IMR-90 (cell line): ENCODE measurements around the gene DNM2. TPM values are rescaled to one million over a fixed set of nuclear protein-coding genes. Genes with fewer than 3 reads are reported as not detected.
A peak's percentile ranks its signal among the peaks of the same experiment; 100 is the strongest.

Source experiments
- ATAC-seq: fragments of 200-7000 bp; cut with Tn5 transposase; 2 replicates; pipeline ENCODE4 v1.9.1; 2020; ENCODE audit warnings: low read depth, mild to moderate bottlenecking, moderate library complexity
- BruUV-seq: library from RNA; stranded (reverse); fragments of 400-500 nt; replicated peaks from 2 replicates; lab custom pipeline; 2021; lab: Mats Ljungman, UMichigan
- CTCF ChIA-PET: fragments of 300-600 bp; formaldehyde crosslinking; extraction: SDS; loops from one replicate; lab custom pipeline; 2021; ENCODE audit warnings: antibody characterized with exemption; lab: Yijun Ruan, JAX
- POLR2A ChIA-PET: fragments of 300-600 bp; sonication (Branson Sonifier 250); formaldehyde crosslinking; loops from one replicate; lab custom pipeline; 2022; ENCODE audit warnings: antibody characterized with exemption; ENCODE audit not compliant: unreplicated experiment; lab: Charles Lee
- DNase-seq: peaks from one replicate; pipeline ENCODE4 v3.0.0; 2013
- H2AFZ ChIP-seq: replicated peaks from 2 replicates; pipeline ENCODE3; 2013; ENCODE audit warnings: low read length, mild to moderate bottlenecking; ENCODE audit not compliant: poor library complexity
- H2AK5ac ChIP-seq: 2 replicates; pipeline ENCODE4 v1.6.1; 2013; ENCODE audit warnings: low read depth, low read length, inconsistent platforms
- H2AK9ac ChIP-seq: replicated peaks from 2 replicates; pipeline ENCODE3; 2013; ENCODE audit warnings: mild to moderate bottlenecking, low read depth, low read length, moderate library complexity; ENCODE audit not compliant: poor library complexity
- H2BK120ac ChIP-seq: 2 replicates; pipeline ENCODE4 v1.6.1; 2013; ENCODE audit warnings: low read depth, low read length, inconsistent platforms
- H2BK15ac ChIP-seq: 3 replicates; pipeline ENCODE4 v1.6.1; 2013; ENCODE audit warnings: low read depth, low read length, inconsistent platforms
- H2BK20ac ChIP-seq: 2 replicates; pipeline ENCODE4 v1.6.1; 2013; ENCODE audit warnings: low read depth, mild to moderate bottlenecking, inconsistent platforms, low read length, moderate library complexity
- H2BK5ac ChIP-seq: 2 replicates; pipeline ENCODE4 v1.6.1; 2013; ENCODE audit warnings: mild to moderate bottlenecking, low read depth, low read length, inconsistent platforms; ENCODE audit not compliant: poor library complexity, severe bottlenecking
- H3K14ac ChIP-seq: replicated peaks from 2 replicates; pipeline ENCODE4 v1.6.1; 2013; ENCODE audit warnings: low read depth, low read length, inconsistent platforms
- H3K18ac ChIP-seq: 2 replicates; pipeline ENCODE4 v1.6.1; 2013; ENCODE audit warnings: low read depth, low read length, control low read depth
- H3K23ac ChIP-seq: 2 replicates; pipeline ENCODE4 v1.6.1; 2013; ENCODE audit warnings: low read depth, low read length, inconsistent platforms
- H3K27ac ChIP-seq: 2 replicates; pipeline ENCODE4 v1.5.1; 2013; ENCODE audit warnings: mild to moderate bottlenecking, control low read depth, low read length; ENCODE audit not compliant: insufficient read depth
- H3K27me3 ChIP-seq: 2 replicates; pipeline ENCODE4 v1.6.1; 2013; ENCODE audit warnings: low read length; ENCODE audit not compliant: control insufficient read depth, insufficient read depth
- H3K36me3 ChIP-seq: 2 replicates; pipeline ENCODE4 v1.6.1; 2013; ENCODE audit warnings: low read length, mixed read lengths; ENCODE audit not compliant: control insufficient read depth, insufficient read depth
- H3K4ac ChIP-seq: 2 replicates; pipeline ENCODE4 v1.6.1; 2013; ENCODE audit warnings: low read depth, low read length, inconsistent platforms
- H3K4me1 ChIP-seq: 2 replicates; pipeline ENCODE4 v1.6.1; 2013; ENCODE audit warnings: low read length, mixed read lengths; ENCODE audit not compliant: control insufficient read depth, insufficient read depth
- H3K4me2 ChIP-seq: 2 replicates; pipeline ENCODE4 v1.6.1; 2013; ENCODE audit warnings: low read depth, mild to moderate bottlenecking, control low read depth, low read length, moderate library complexity
- H3K4me3 ChIP-seq: 2 replicates; pipeline ENCODE4 v1.5.1; 2013; ENCODE audit warnings: low read depth, mild to moderate bottlenecking, control low read depth, low read length, moderate library complexity; ENCODE audit not compliant: insufficient read depth
- H3K56ac ChIP-seq: 2 replicates; pipeline ENCODE4 v1.6.1; 2013; ENCODE audit warnings: low read length, inconsistent platforms; ENCODE audit not compliant: insufficient read depth; ENCODE audit errors: extremely low read depth
- H3K79me1 ChIP-seq, 2 experiments: 2 replicates each; pipeline ENCODE4 v1.6.1; 2013; ENCODE audit warnings: low read length in 2 of 2, inconsistent platforms in 1 of 2, low read depth in 1 of 2
- H3K9ac ChIP-seq: 2 replicates; pipeline ENCODE4 v1.6.1; 2013; ENCODE audit warnings: low read depth, low read length, control low read depth
- H3K9me1 ChIP-seq: 2 replicates; pipeline ENCODE4 v1.6.1; 2013; ENCODE audit warnings: low read length, inconsistent platforms; ENCODE audit not compliant: insufficient read depth
- H3K9me3 ChIP-seq: 2 replicates; pipeline ENCODE4 v1.6.1; 2013; ENCODE audit warnings: low read length; ENCODE audit not compliant: control insufficient read depth, insufficient read depth
- H4K20me1 ChIP-seq: 2 replicates; pipeline ENCODE4 v1.6.1; 2013; ENCODE audit warnings: low read length, inconsistent platforms; ENCODE audit not compliant: insufficient read depth
- H4K5ac ChIP-seq: 2 replicates; pipeline ENCODE4 v1.6.1; 2013; ENCODE audit warnings: mild to moderate bottlenecking, low read depth, low read length, control low read depth
- H4K8ac ChIP-seq, 2 experiments: 2 replicates each; pipeline ENCODE4 v1.6.1; 2013; ENCODE audit warnings: low read depth in 2 of 2, low read length in 2 of 2, control low read depth in 1 of 2, inconsistent platforms in 1 of 2
- H4K91ac ChIP-seq: 2 replicates; pipeline ENCODE4 v1.6.1; 2013; ENCODE audit warnings: low read depth, low read length, inconsistent platforms; ENCODE audit not compliant: insufficient read depth
- CHD1 ChIP-seq: IDR thresholded peaks from 2 replicates; pipeline ENCODE4 v1.6.1; 2012; ENCODE audit warnings: low read depth, low read length, improper control_type of control experiment
- FOS ChIP-seq: fragments of 150-350 bp; IDR thresholded peaks from 2 replicates; pipeline ENCODE4 v1.6.1; 2016; ENCODE audit warnings: low read depth, low read length
- MAFK ChIP-seq: IDR thresholded peaks from 2 replicates; pipeline ENCODE4 v1.6.1; 2012; ENCODE audit warnings: low read depth, low read length, improper control_type of control experiment
- MXI1 ChIP-seq: IDR thresholded peaks from 2 replicates; pipeline ENCODE4 v1.6.1; 2012; ENCODE audit warnings: low read depth, mild to moderate bottlenecking, low read length, moderate library complexity, borderline replicate concordance
- RAD21 ChIP-seq: IDR thresholded peaks from 2 replicates; pipeline ENCODE4 v1.6.1; 2012; ENCODE audit warnings: low read length, improper control_type of control experiment
- RCOR1 ChIP-seq: IDR thresholded peaks from 2 replicates; pipeline ENCODE4 v1.6.1; 2012; ENCODE audit warnings: mild to moderate bottlenecking, low read length, improper control_type of control experiment; ENCODE audit not compliant: insufficient replicate concordance
- RFX5 ChIP-seq: IDR thresholded peaks from 2 replicates; pipeline ENCODE4 v1.8.0; 2012; ENCODE audit warnings: low read depth, mild to moderate bottlenecking, low read length, moderate library complexity
- WGBS, 2 experiments: methylation state at CpG; one replicate each; pipeline versions ENCODE4 v1.1.5 to v1.1.7; 2013; ENCODE audit warnings: missing lambda C conversion rate in 2 of 2; ENCODE audit not compliant: insufficient read length in 1 of 2; ENCODE audit errors: extremely low coverage in 2 of 2; 5-methylcytosine and 5-hydroxymethylcytosine counted together
- dilution Hi-C: fragments of 300-500 bp; cut with HindIII; formaldehyde crosslinking; loops from one replicate; pipeline ENCODE4 v1.14.3; 2018; ENCODE audit warnings: low sequenced_read_pairs; ENCODE audit not compliant: unreplicated experiment
- in situ Hi-C: fragments of 300-500 bp; cut with MboI; formaldehyde crosslinking; loops from 3 replicates; pipeline ENCODE4 v1.14.3; 2019; ENCODE audit warnings: low sequenced_read_pairs, inconsistent platforms, mixed read lengths
- intact Hi-C: fragments of 100-400 bp; cut with micrococcal nuclease; formaldehyde crosslinking; loops from 2 replicates; pipeline ENCODE4 v1.10.0; 2022
- polyA plus RNA-seq, 3 experiments: library from polyadenylated mRNA; depleted of rRNA; stranded (reverse); fragments of >200 nt; gene quantifications; 2 replicates each; pipeline ENCODE4 v1.2.3, GENCODE V29; 2012; ENCODE audit warnings: low replicate concordance in 1 of 3
- total RNA-seq: library from RNA; depleted of rRNA; stranded (reverse); fragments of >200 nt; gene quantifications from 2 replicates; pipeline ENCODE4 v1.2.3, GENCODE V29; 2012

DNM2 gene
- total and polyA plus RNA-seq, 2 of the 4 experiments (the other 2 are of a cell fraction), result 55.6 to 74.2 TPM

DNA sequence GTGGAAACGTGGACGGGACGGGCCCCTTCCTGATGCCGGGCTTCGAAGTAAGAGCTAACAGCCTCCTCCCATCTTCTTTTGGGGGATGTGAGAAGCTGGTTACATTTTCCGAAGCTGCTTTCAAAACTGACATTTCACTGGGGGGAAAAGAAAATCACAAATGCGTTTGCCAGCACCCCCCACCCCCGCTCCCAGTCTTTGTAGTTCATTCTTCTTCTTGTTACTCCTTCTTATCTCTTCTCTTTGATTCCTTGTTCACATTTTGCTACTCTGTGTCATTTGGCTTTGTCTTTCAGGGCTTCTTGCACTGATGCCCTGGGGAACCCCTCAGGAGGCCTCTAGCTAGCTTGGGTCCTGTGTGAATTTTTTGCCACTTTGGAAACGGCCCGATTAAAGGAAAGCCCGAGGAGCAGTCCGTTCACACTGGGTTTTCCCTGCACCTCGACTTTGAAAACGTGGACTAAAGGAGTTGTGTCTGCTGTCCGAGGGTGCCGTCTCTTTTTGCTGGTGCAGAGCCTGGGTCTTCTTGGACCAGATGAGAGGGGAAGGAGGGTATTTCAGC lies 154.7 kb downstream of the DNM2 start:
- peak overlapping the region; percentile 13; the same call in 1 of the 2 replicates for H4K5ac ChIP-seq
- peak overlapping the region; percentile 81 for H3K27ac ChIP-seq
- no peak overlapping the region for H2BK20ac ChIP-seq
- H4K20me1 ChIP-seq, result peaks cover 30% of the 10 kb centered on the region
- H3K4me1 ChIP-seq, result peaks cover 6% of the 10 kb centered on the region
- H3K79me1 ChIP-seq, result peaks cover 13 to 52% of the 10 kb centered on the region in 2 experiments
- ATAC-seq (no peak), DNase-seq (no peak)
- H4K91ac ChIP-seq, result peak overlapping the region; percentile 31
- H4K8ac ChIP-seq, result peak overlapping the region; percentile 23 to 73; a peak in 3 of 4 replicates
- dilution Hi-C loops, result no loop called here
- no CpG with 5 or more reads among the region's 16 CpGs for WGBS, 2 experiments
- no peak overlapping the region for H2BK15ac ChIP-seq
- intact Hi-C loops, result loop anchor here (5.0 kb wide), 1 partner anchor 55 kb away; the partner anchor contains the start of genes TIMM29 and YIPF2
- peak overlapping the region; percentile 96 for H2BK5ac ChIP-seq
- no peak overlapping the region; the same call in none of the 2 replicates for H3K56ac ChIP-seq
- peak overlapping the region; percentile 93 for H3K4me2 ChIP-seq
- peak overlapping the region; percentile 93 for H3K9ac ChIP-seq
- TF ChIP-seq MAFK (no peak), RFX5 (no peak), RAD21 (no peak), CHD1 (no peak), FOS (no peak), RCOR1 (no peak), MXI1 (0 out of 2 replicates have a peak, but pooled peaks have one; percentile 20)
- H3K4ac ChIP-seq, result peak overlapping the region; percentile 54
- peak overlapping the region; percentile 41 for H3K14ac ChIP-seq
- H2AFZ ChIP-seq, result peak overlapping the region; percentile 85
- peak overlapping the region; percentile 87 for H3K23ac ChIP-seq
- peak overlapping the region; percentile 95 for H2AK9ac ChIP-seq
- H3K27me3 ChIP-seq, result no peaks in the 10 kb centered on the region
- ChIA-PET POLR2A (interaction anchor here (0.6 kb wide), 2 partner anchors 69 to 490 kb away, joined by 3 to 4 read pairs; no protein-coding TSS in a partner anchor), CTCF (interaction anchor here (0.8 kb wide), 1 partner anchor 64 kb away, joined by 6 read pairs; no protein-coding TSS in a partner anchor)
- no peak overlapping the region for H2BK120ac ChIP-seq
- no TSS peak for BruUV-seq
- H3K4me3 ChIP-seq, result peak overlapping the region; percentile 97
- H3K9me1 ChIP-seq, result peaks cover 16% of the 10 kb centered on the region
- peak overlapping the region; percentile 89 for H2AK5ac ChIP-seq
- H3K9me3 ChIP-seq, result no peaks in the 10 kb centered on the region
- H3K36me3 ChIP-seq, result no peaks in the 10 kb centered on the region
- in situ Hi-C loops, result no loop called here
- H3K18ac ChIP-seq, result no peak overlapping the region; the same call in 1 of the 2 replicates
